GM23338 (cell line): ENCODE data around the gene TOP1. TPM values are rescaled to one million over a fixed set of nuclear protein-coding genes. Genes with fewer than 3 reads are reported as not detected.

Experiments used
- ATAC-seq: fragments of 200-7000 bp; cut with Tn5 transposase; 3 replicates; pipeline ENCODE4 v1.9.1; 2020
- DNase-seq: peaks from one replicate; pipeline ENCODE4 v3.0.0-alpha.2; 2015; ENCODE audit warnings: low spot score
- H2AFZ ChIP-seq: fragments of 200-600 bp; sonication (generic); 2 replicates; pipeline ENCODE4 v1.8.0; 2016; ENCODE audit warnings: antibody characterized with exemption, mild to moderate bottlenecking, moderate library complexity
- H3F3A ChIP-seq: fragments of 200-600 bp; sonication (generic); replicated peaks from 2 replicates; pipeline ENCODE4 v1.8.0; 2017; ENCODE audit warnings: antibody characterized with exemption, mixed run types, low read depth
- H3K27ac ChIP-seq: fragments of 200-600 bp; sonication (generic); 2 replicates; pipeline ENCODE4 v1.6.1; 2016; ENCODE audit warnings: low read depth
- H3K27me3 ChIP-seq: fragments of 200-600 bp; sonication (generic); 2 replicates; pipeline ENCODE4 v1.8.0; 2016; ENCODE audit warnings: mild to moderate bottlenecking, mixed run types, moderate library complexity; ENCODE audit not compliant: insufficient read depth
- H3K36me3 ChIP-seq: fragments of 200-600 bp; sonication (generic); 2 replicates; pipeline ENCODE4 v1.8.0; 2016; ENCODE audit warnings: mild to moderate bottlenecking; ENCODE audit not compliant: insufficient read depth
- H3K4me1 ChIP-seq: fragments of 200-600 bp; sonication (generic); 2 replicates; pipeline ENCODE4 v1.8.0; 2016; ENCODE audit warnings: mild to moderate bottlenecking, moderate library complexity; ENCODE audit not compliant: insufficient read depth
- H3K4me2 ChIP-seq: fragments of 200-600 bp; sonication (generic); 2 replicates; pipeline ENCODE4 v1.7.1; 2017; ENCODE audit warnings: mixed run types
- H3K4me3 ChIP-seq: fragments of 200-600 bp; sonication (generic); 2 replicates; pipeline ENCODE4 v1.6.1; 2016; ENCODE audit warnings: mixed run types
- H3K79me2 ChIP-seq: fragments of 200-600 bp; sonication (generic); replicated peaks from 2 replicates; pipeline ENCODE4 v1.8.0; 2017; ENCODE audit warnings: mild to moderate bottlenecking; ENCODE audit not compliant: insufficient read depth
- H3K9me2 ChIP-seq: fragments of 200-600 bp; sonication (generic); 2 replicates; pipeline ENCODE4 v1.8.0; 2017; ENCODE audit not compliant: insufficient read depth
- H4K20me1 ChIP-seq: fragments of 200-600 bp; sonication (generic); replicated peaks from 2 replicates; pipeline ENCODE4 v1.8.0; 2017; ENCODE audit warnings: mild to moderate bottlenecking; ENCODE audit not compliant: insufficient read depth
- H3K27ac Mint-ChIP-seq: 2 replicates; pipeline ENCODE4 v1.8.0; 2020; ENCODE audit warnings: inconsistent platforms, mild to moderate bottlenecking, moderate library complexity, mixed read lengths
- H3K27me3 Mint-ChIP-seq: 3 replicates; pipeline ENCODE4 v1.8.0; 2022; ENCODE audit warnings: low read depth, mild to moderate bottlenecking, moderate library complexity, mixed read lengths, inconsistent platforms; ENCODE audit not compliant: insufficient read depth, poor library complexity
- H3K36me3 Mint-ChIP-seq: 3 replicates; pipeline ENCODE4 v1.8.0; 2021; ENCODE audit warnings: low read depth, mild to moderate bottlenecking, inconsistent platforms, moderate library complexity, mixed read lengths
- H3K4me1 Mint-ChIP-seq: 3 replicates; pipeline ENCODE4 v1.8.0; 2020; ENCODE audit warnings: mild to moderate bottlenecking, inconsistent platforms, mixed read lengths
- H3K4me3 Mint-ChIP-seq: 3 replicates; pipeline ENCODE4 v1.8.0; 2021; ENCODE audit warnings: moderate library complexity, mild to moderate bottlenecking, inconsistent platforms, mixed read lengths
- H3K9me3 Mint-ChIP-seq: 3 replicates; pipeline ENCODE4 v1.8.0; 2020; ENCODE audit warnings: moderate library complexity, mild to moderate bottlenecking, inconsistent platforms, mixed read lengths
- ZNF462 ChIP-seq: fragments of 250-450 bp; sonication (Bioruptor Pico); IDR thresholded peaks from 2 replicates; pipeline ENCODE4 v1.5.0; 2020; ENCODE audit warnings: mild to moderate bottlenecking, moderate library complexity
- polyA plus RNA-seq: library from polyadenylated mRNA; unstranded; fragments of >200 nt; fragmentation: Nextera tagmentation; extraction: Ambion mirVana; gene quantifications from 2 replicates; pipeline ENCODE4 v1.2.1, GENCODE V29; 2016
- total RNA-seq: library from RNA; depleted of rRNA; stranded (reverse); fragments of >200 nt; shearing (Covaris generic); gene quantifications from 2 replicates; pipeline ENCODE4 v1.2.3, GENCODE V29; 2014
- TF ChIP-seq, protein P1 (sequence below): IDR thresholded peaks from one replicate; pipeline ENCODE4 v1.6.1; 2018; ENCODE audit warnings: antibody characterized with exemption; ENCODE audit not compliant: unreplicated experiment

TOP1 gene
- total and polyA plus RNA-seq, 2 experiments from 2014 or later = 62.4 to 101 TPM

DNA sequence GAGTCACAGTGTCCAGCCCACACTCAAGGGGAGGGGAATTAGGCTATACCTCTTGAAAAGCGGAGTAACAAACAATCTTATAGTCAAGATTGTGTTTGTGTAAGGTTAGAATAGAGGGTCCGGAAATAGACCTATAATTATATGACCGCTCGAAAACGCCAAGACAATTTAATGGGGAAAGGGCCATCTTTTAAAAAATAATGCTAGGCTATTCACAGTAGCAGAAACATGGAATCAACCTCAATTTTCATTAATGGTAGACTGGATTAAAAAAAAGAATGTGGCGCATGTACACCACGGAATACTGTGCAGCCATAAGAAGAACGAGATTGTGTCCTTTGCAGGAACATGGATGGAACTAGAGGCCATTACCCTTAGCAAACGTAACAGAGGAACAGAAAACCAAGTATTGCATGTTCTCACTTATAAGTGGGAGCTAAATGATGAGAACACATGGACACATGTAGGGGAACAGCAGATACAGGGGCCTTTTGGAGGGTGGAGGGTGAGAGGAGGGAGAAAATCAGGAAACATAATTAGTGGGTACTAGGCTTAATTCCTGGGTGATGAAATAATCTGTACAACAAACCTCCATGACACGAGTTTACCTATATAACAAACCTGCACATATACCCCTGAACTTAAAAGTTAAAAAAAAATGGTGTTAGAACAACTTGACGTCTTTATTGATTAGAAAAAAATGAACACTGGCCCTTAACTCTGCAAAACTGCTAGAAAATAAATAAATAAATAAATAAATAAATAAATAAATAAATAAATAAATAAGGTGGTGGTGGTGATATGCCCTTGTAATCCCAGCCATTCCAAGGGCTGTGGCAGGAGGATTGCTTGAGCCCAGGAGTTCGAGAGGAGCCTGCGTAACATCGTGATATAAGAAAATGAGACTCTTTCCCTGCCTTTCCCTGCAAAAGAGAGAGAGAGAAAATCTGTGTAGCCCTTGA lies 30.3 kb downstream of the TOP1 start (continued):
- TF ChIP-seq ZNF462 = no peak

DNA sequence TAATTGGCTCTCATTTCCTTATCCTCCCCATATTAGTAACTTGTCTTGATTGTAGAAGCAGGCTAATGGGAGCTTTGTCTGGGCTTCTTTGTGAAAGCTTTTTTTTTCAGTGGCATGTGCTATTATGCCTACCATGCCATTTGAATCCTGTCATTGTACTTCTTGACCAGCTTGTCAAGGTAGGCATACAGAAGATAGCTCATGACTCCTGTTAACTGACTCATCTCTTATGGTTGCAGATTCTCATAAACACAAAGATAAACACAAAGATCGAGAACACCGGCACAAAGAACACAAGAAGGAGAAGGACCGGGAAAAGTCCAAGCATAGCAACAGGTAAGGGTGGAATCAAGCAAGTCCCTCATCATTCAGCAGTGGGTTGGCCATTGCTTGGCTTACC lies 32.5 kb downstream of the TOP1 start:
- ATAC-seq (no peak), DNase-seq (no peak)
- H3K9me2 ChIP-seq = no peaks in the 10 kb centered on the region
- peaks cover 3% of the 10 kb centered on the region; the same call in 1 of the 3 replicates for H3K4me1 Mint-ChIP-seq
- no peaks in the 10 kb centered on the region for H3F3A ChIP-seq
- peaks cover 98% of the 10 kb centered on the region for H3K79me2 ChIP-seq
- H3K36me3 Mint-ChIP-seq = peaks cover 34% of the 10 kb centered on the region
- no peak overlapping the region for H3K4me3 ChIP-seq
- no peak overlapping the region for H2AFZ ChIP-seq
- H3K27me3 Mint-ChIP-seq = no peaks in the 10 kb centered on the region
- no peaks in the 10 kb centered on the region for H3K4me1 ChIP-seq
- no peaks in the 10 kb centered on the region for H3K9me3 Mint-ChIP-seq
- H3K27ac ChIP-seq = no peak overlapping the region
- H3K4me2 ChIP-seq = no peak overlapping the region
- H4K20me1 ChIP-seq = peaks cover 62% of the 10 kb centered on the region
- H3K36me3 ChIP-seq = peaks cover 9% of the 10 kb centered on the region
- no peak overlapping the region for H3K4me3 Mint-ChIP-seq
- no peaks in the 10 kb centered on the region for H3K27me3 ChIP-seq
- TF ChIP-seq, protein P1, sequence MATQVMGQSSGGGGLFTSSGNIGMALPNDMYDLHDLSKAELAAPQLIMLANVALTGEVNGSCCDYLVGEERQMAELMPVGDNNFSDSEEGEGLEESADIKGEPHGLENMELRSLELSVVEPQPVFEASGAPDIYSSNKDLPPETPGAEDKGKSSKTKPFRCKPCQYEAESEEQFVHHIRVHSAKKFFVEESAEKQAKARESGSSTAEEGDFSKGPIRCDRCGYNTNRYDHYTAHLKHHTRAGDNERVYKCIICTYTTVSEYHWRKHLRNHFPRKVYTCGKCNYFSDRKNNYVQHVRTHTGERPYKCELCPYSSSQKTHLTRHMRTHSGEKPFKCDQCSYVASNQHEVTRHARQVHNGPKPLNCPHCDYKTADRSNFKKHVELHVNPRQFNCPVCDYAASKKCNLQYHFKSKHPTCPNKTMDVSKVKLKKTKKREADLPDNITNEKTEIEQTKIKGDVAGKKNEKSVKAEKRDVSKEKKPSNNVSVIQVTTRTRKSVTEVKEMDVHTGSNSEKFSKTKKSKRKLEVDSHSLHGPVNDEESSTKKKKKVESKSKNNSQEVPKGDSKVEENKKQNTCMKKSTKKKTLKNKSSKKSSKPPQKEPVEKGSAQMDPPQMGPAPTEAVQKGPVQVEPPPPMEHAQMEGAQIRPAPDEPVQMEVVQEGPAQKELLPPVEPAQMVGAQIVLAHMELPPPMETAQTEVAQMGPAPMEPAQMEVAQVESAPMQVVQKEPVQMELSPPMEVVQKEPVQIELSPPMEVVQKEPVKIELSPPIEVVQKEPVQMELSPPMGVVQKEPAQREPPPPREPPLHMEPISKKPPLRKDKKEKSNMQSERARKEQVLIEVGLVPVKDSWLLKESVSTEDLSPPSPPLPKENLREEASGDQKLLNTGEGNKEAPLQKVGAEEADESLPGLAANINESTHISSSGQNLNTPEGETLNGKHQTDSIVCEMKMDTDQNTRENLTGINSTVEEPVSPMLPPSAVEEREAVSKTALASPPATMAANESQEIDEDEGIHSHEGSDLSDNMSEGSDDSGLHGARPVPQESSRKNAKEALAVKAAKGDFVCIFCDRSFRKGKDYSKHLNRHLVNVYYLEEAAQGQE = no peak
- H3K27ac Mint-ChIP-seq = no peak overlapping the region
